RWPE1 (cell line): ENCODE results near the gene GALNT11.

Experiments used
- CTCF ChIA-PET: fragments of 350-600 bp; sonication (Branson Sonifier 250); formaldehyde crosslinking; extraction: SDS; loops from one replicate; lab custom pipeline; 2021; lab: Yijun Ruan, JAX
- POLR2A ChIA-PET: fragments of 400-600 bp; formaldehyde crosslinking; extraction: SDS; loops from one replicate; lab custom pipeline; 2020; ENCODE audit warnings: antibody characterized with exemption; ENCODE audit not compliant: low non-redundant PET; lab: Yijun Ruan, JAX
- DNase-seq: peaks from one replicate; pipeline ENCODE4 v3.0.0; 2012; ENCODE audit warnings: low spot score
- H3K27ac ChIP-seq: fragments of 450-650 bp; 2 replicates; pipeline ENCODE4 v1.5.1; 2017
- TF ChIP-seq, protein P1 (sequence below): fragments of 450-650 bp; conservative IDR thresholded peaks from 2 replicates; pipeline ENCODE4 v1.5.1; 2017; ENCODE audit warnings: low read depth, mild to moderate bottlenecking

Gene GALNT11

DNA sequence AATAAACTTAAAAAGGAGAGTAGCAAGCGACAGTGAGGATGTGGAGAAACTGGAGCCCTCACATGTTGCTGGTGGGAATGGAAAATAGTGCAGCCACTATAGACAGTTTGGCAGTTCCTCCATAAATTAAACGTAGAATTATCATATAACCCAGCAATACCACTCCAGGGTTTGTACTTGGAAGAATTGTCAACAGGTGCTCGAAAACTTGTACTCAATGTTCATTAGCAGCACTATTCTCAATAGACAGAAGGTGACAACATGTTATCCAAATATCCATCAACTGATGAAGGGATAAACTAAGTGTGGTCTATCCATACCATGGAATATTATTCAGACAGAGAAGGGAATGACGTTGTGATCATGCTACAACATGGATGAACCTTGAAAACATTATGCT is 71.9 kb downstream of the GALNT11 start:
- TF ChIP-seq, protein P1, sequence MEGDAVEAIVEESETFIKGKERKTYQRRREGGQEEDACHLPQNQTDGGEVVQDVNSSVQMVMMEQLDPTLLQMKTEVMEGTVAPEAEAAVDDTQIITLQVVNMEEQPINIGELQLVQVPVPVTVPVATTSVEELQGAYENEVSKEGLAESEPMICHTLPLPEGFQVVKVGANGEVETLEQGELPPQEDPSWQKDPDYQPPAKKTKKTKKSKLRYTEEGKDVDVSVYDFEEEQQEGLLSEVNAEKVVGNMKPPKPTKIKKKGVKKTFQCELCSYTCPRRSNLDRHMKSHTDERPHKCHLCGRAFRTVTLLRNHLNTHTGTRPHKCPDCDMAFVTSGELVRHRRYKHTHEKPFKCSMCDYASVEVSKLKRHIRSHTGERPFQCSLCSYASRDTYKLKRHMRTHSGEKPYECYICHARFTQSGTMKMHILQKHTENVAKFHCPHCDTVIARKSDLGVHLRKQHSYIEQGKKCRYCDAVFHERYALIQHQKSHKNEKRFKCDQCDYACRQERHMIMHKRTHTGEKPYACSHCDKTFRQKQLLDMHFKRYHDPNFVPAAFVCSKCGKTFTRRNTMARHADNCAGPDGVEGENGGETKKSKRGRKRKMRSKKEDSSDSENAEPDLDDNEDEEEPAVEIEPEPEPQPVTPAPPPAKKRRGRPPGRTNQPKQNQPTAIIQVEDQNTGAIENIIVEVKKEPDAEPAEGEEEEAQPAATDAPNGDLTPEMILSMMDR: no peak
- DNase-seq: no peak
- no peak overlapping the region for H3K27ac ChIP-seq
- CTCF ChIA-PET: no interaction called here
- POLR2A ChIA-PET: no interaction called here

DNA sequence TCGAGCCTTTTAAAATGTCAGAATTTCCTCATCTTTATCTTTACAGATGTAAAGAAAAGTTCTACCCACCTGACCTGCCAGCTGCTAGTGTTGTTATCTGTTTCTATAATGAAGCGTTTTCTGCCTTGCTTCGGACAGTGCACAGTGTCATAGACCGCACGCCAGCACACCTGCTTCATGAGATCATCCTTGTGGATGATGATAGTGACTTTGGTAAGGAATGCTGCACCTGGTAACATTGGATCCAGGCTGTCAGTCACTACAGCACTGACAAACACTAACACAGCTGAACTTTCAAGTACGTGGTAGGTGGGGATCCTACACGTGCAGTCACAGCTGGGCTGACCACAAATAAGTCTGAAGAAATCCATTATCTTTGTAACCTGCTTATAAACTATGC is 77.6 kb downstream of the GALNT11 start:
- POLR2A ChIA-PET: no interaction called here
- CTCF ChIA-PET: no interaction called here
- H3K27ac ChIP-seq: no peak overlapping the region
- TF ChIP-seq, protein P1: no peak
- no peak for DNase-seq

DNA sequence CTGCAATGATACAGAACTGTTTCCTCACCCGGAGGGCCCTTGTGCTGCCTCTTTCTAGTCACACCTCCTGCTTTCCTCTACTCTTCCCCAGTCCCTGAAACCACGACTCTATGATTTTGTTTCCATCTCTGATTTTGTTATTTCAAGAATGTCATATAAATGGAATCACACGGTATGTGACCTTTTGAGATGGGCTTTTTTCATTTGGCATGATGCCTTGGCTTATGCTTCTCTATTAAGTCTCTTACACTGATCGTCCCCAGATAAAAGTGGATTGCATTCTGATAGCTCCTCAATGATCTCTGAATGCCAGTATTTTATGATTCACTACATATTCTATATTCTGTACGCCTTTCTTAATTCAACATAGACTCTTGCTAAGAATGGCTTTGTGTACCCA is 78.2 kb downstream of the GALNT11 start:
- ChIA-PET POLR2A (no interaction called here), CTCF (no interaction called here)
- no peak overlapping the region for H3K27ac ChIP-seq
- TF ChIP-seq, protein P1: no peak
- DNase-seq: no peak

DNA sequence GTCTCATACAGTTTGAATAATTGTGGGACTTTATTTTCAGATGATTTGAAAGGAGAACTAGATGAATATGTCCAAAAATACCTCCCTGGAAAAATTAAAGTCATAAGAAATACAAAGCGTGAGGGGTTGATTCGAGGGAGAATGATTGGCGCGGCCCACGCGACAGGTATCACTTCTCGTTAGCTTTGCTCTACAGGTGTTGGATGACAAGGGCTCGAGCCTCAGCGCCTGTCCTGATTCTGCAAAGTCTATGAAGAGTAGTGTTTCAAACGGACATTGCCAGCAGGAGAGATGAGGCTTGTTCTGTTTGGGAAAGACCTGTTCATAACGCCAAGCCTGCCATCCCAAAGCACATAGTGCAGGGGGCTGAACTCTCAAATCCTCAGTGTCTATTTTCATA is 79.7 kb downstream of the GALNT11 start:
- ChIA-PET POLR2A (no interaction called here), CTCF (no interaction called here)
- no peak for DNase-seq
- TF ChIP-seq, protein P1: no peak
- no peak overlapping the region for H3K27ac ChIP-seq

DNA sequence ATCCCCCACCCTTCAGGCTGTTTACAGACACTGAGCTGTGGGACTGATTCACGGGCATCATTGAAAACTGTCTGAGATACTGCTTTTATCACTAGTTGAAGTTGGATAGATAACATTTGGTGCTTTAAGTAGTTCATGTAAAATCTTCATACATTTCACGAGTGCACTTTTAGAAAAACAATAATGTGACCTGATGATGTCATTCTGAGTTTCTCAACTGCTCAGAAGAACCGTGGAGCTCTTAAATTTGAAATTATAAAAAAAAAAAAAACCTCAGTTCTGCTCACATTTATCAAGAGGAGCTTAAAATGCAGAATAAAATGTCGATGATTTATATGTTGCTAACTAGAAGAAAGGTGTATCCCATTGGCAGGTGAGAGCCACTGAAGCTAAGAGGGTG is 81.5 kb downstream of the GALNT11 start:
- no peak overlapping the region for H3K27ac ChIP-seq
- no peak for DNase-seq
- CTCF ChIA-PET: interaction anchor here (0.6 kb wide), 1 partner anchor 128 kb away, joined by 3 read pairs; no protein-coding TSS in a partner anchor
- POLR2A ChIA-PET: no interaction called here
- TF ChIP-seq, protein P1: no peak

DNA sequence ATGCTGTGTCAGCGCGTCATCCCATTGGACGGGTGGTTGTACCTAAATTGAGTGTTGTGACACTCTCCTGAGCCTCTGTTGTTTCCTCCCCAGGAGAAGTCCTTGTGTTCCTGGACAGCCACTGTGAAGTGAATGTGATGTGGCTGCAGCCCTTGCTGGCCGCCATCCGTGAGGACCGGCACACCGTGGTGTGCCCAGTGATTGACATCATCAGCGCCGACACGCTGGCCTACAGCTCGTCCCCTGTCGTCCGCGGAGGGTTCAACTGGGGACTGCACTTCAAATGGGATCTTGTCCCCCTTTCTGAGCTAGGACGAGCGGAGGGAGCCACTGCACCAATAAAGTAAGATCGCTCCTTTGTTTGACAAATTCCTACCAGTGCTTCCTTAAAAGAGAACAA is 82.5 kb downstream of the GALNT11 start:
- ChIA-PET POLR2A (no interaction called here), CTCF (no interaction called here)

More for the DNA sequence above, 82.5 kb downstream of the GALNT11 start:
- TF ChIP-seq, protein P1: no peak
- no peak for DNase-seq
- H3K27ac ChIP-seq: no peak overlapping the region
